K562 (cell line): ENCODE data around the gene PPIC. TPM values are rescaled to one million over a fixed set of nuclear protein-coding genes. Genes with fewer than 3 reads are reported as not detected.

Source experiments
- ATAC-seq: fragments of 200-7000 bp; cut with Tn5 transposase; 3 replicates; pipeline ENCODE4 v1.9.1; 2020; ENCODE audit warnings: moderate library complexity
- BruUV-seq: library from RNA; stranded (reverse); fragments of 400-500 nt; replicated peaks from 2 replicates; lab custom pipeline; 2021; lab: Mats Ljungman, UMichigan
- CTCF ChIA-PET: fragments of 300-600 bp; formaldehyde crosslinking; extraction: SDS; loops from one replicate; lab custom pipeline; 2021; ENCODE audit warnings: low intra/inter-chr PET ratio; lab: Yijun Ruan, JAX
- POLR2A ChIA-PET: fragments of 300-600, 350-650 bp; sonication (Branson Sonifier 250); formaldehyde crosslinking; extraction: SDS; loops from one replicate; lab custom pipeline; 2021; ENCODE audit warnings: antibody characterized with exemption, inconsistent platforms; lab: Yijun Ruan, JAX
- DNase-seq, 4 experiments: peaks; one replicate each; pipeline versions ENCODE4 v3.0.0 to v3.0.0-alpha.2; 2011 to 2018; ENCODE audit warnings: low spot score in 3 of 4, mixed read lengths in 3 of 4; ENCODE audit errors: extremely low read depth in 1 of 4
- FAIRE-seq: peaks from 2 replicates; lab custom pipeline; 2011; peaks lifted over from hg19 to GRCh38; lab: Jason Lieb, UNC
- H2AFZ ChIP-seq: 2 replicates; pipeline ENCODE4 v1.6.0; 2011; ENCODE audit warnings: low read depth, low read length, control low read depth, inconsistent platforms
- H3K27ac ChIP-seq: fragments of 200-600 bp; 3 replicates; pipeline ENCODE4 v1.8.0; 2011; ENCODE audit warnings: low read depth, mild to moderate bottlenecking, control low read depth, inconsistent platforms, low read length, moderate library complexity, mixed read lengths; ENCODE audit errors: extremely low read depth
- H3K27me3 ChIP-seq, 2 experiments: fragments of 300-600 bp in 1 of 2; 2 replicates in 1 of 2; 3 replicates in 1 of 2; pipeline versions ENCODE4 v1.6.0 to v1.8.0; 2011; ENCODE audit warnings: inconsistent platforms in 2 of 2, low read length in 2 of 2, mild to moderate bottlenecking in 1 of 2, mixed read lengths in 1 of 2, moderate library complexity in 1 of 2; ENCODE audit not compliant: control insufficient read depth in 2 of 2, insufficient read depth in 2 of 2
- H3K36me3 ChIP-seq: fragments of 300-600 bp; 3 replicates; pipeline ENCODE4 v1.8.0; 2011; ENCODE audit warnings: mild to moderate bottlenecking, low read length, inconsistent platforms; ENCODE audit not compliant: control insufficient read depth, insufficient read depth
- H3K4me1 ChIP-seq, 2 experiments: fragments of 200-600 bp in 1 of 2; replicated peaks in 1 of 2; 2 replicates in 1 of 2; 3 replicates in 1 of 2; pipeline versions ENCODE4 v1.5.1 to v1.8.0; 2011; ENCODE audit warnings: inconsistent platforms in 2 of 2, low read length in 2 of 2, mild to moderate bottlenecking in 1 of 2, mixed read lengths in 1 of 2, moderate library complexity in 1 of 2; ENCODE audit not compliant: control insufficient read depth in 2 of 2, insufficient read depth in 2 of 2
- H3K4me2 ChIP-seq: 2 replicates; pipeline ENCODE4 v1.6.1; 2011; ENCODE audit warnings: low read length, control low read depth, inconsistent platforms, mixed read lengths; ENCODE audit not compliant: insufficient read depth
- H3K4me3 ChIP-seq: fragments of 200-600 bp; sonication (generic), shearing (Covaris generic); 2 replicates; pipeline ENCODE4 v1.5.1; 2016; ENCODE audit warnings: control low read depth, inconsistent platforms
- H3K79me2 ChIP-seq: fragments of 200-600 bp; 3 replicates; pipeline ENCODE4 v1.8.0; 2011; ENCODE audit warnings: low read length, inconsistent platforms; ENCODE audit not compliant: control insufficient read depth, insufficient read depth
- H3K9ac ChIP-seq, 2 experiments: 2 replicates each; pipeline versions ENCODE4 v1.6.0 to v1.6.1; 2011; ENCODE audit warnings: low read depth in 2 of 2, low read length in 2 of 2, control low read depth in 1 of 2, inconsistent platforms in 1 of 2, mild to moderate bottlenecking in 1 of 2, mixed read lengths in 1 of 2; ENCODE audit not compliant: insufficient read depth in 1 of 2
- H3K9me1 ChIP-seq: one replicate; pipeline ENCODE4 v1.6.0; 2011; ENCODE audit warnings: inconsistent platforms, mild to moderate bottlenecking, low read length, moderate library complexity; ENCODE audit not compliant: control insufficient read depth, insufficient read depth
- H3K9me3 ChIP-seq: replicated peaks from 2 replicates; pipeline ENCODE4 v1.5.1; 2011; ENCODE audit warnings: low read depth, low read length, inconsistent platforms; ENCODE audit not compliant: control insufficient read depth, insufficient read depth
- H4K20me1 ChIP-seq: replicated peaks from 2 replicates; pipeline ENCODE4 v1.6.1; 2011; ENCODE audit warnings: low read length, inconsistent platforms, mixed read lengths; ENCODE audit not compliant: control insufficient read depth, insufficient read depth
- BCOR ChIP-seq: fragments of 450-650 bp; IDR thresholded peaks from 2 replicates; pipeline ENCODE4 v1.6.1; 2016
- CUX1 ChIP-seq: fragments of 200-800 bp; sonication (Bioruptor generic); IDR thresholded peaks from 2 replicates; pipeline ENCODE4 v1.6.1; 2016; ENCODE audit warnings: missing genetic modification characterization, missing compliant biosample characterization
- MTA1 ChIP-seq: fragments of 450-650 bp; IDR thresholded peaks from 2 replicates; pipeline ENCODE4 v1.6.1; 2017; ENCODE audit warnings: borderline replicate concordance
- RBM34 ChIP-seq: fragments of 200-400 bp; formaldehyde crosslinking; IDR thresholded peaks from 2 replicates; pipeline ENCODE4 v1.6.1; 2018; ENCODE audit warnings: low read length, borderline replicate concordance; ENCODE audit not compliant: insufficient read depth
- ZKSCAN8 ChIP-seq: fragments of 200-800 bp; sonication (Bioruptor generic); IDR thresholded peaks from 2 replicates; pipeline ENCODE4 v1.6.1; 2016; ENCODE audit warnings: missing genetic modification characterization, missing compliant biosample characterization
- WGBS: fragments of 100-300 bp; shearing (Covaris generic); methylation state at CpG from one replicate; pipeline ENCODE4 v1.1.6; 2016; ENCODE audit warnings: low coverage, mixed read lengths; ENCODE audit not compliant: insufficient coverage; ENCODE audit errors: missing lambda C conversion rate; 5-methylcytosine and 5-hydroxymethylcytosine counted together
- in situ Hi-C: fragments of 300-500 bp; cut with MboI; formaldehyde crosslinking; loops from 4 replicates; pipeline ENCODE4 v1.15.0; 2018; ENCODE audit warnings: inconsistent platforms, mixed read lengths
- intact Hi-C: fragments of 100-400 bp; cut with micrococcal nuclease; formaldehyde crosslinking; loops from 2 replicates; pipeline ENCODE4 v1.14.2; 2022
- polyA plus RNA-seq, 8 experiments: library from polyadenylated mRNA; depleted of rRNA in 4 of 8; stranded (reverse) in 5 of 8; unstranded in 3 of 8; fragments of >200 nt; fragmentation: Nextera tagmentation in 2 of 8; fragmentation: Illumina TruSeq in 1 of 8; extraction: Ambion mirVana in 2 of 8; extraction: Trizol in 1 of 8; gene quantifications; 2 replicates each; pipeline versions ENCODE4 v1.2.1 to v1.2.3, GENCODE V29; 2011 to 2014; ENCODE audit warnings: inconsistent platforms in 1 of 8, missing spikeins in 1 of 8
- total RNA-seq, 7 experiments: library from RNA; depleted of rRNA in 6 of 7; stranded (reverse); fragments of >200 nt in 6 of 7; fragmentation: Illumina TruSeq in 2 of 7; extraction: Trizol in 2 of 7; gene quantifications; 2 replicates each; pipeline versions ENCODE4 v1.2.1 to v1.2.3, GENCODE V29; 2011 to 2021; ENCODE audit warnings: low replicate concordance in 1 of 7

The PPIC gene
- total and polyA plus RNA-seq, 9 of the 15 experiments (the other 6 are each of a cell fraction or from before 2014, with no cell fraction given), result 1.3 to 4.5 (median 2.8) TPM

- TF ChIP-seq CUX1 (CRISPR knock-in tag) (no peak), BCOR (no peak)
- TF ChIP-seq, all 486 proteins: peak for 0
These were observed 39.1 kb upstream of the PPIC start (continued) for GRCh38 chr5:123075521-123076163.

DNA sequence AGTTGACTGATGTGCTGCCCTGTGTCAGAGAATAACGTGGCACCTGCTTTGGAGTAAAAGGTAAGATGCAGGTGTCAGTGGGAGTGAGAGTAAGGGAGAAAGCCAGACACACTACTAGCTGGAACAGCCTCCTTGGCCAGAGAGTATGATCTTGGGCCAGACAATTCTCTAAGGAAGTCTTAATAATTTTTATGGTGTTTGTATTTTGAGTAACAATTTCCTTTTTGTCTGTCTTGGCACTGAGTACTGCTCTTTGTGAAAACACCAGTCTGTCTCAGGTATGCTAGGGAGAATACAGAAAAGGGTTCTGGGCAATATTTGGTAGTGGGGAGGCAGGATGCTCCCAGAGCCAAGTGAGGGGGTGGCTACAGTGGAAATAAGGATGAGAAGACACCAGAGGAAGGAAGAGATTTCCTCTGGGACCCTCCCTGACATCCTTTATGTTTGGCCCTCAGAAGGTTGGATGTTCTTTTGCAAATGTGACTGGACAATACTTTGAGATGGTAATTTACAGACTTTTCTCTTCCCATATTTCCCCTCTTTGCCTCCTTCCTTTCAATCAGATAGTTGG is 31.9 kb upstream of the PPIC start:
- FAIRE-seq, result no peak
- no peak overlapping the region for H3K4me2 ChIP-seq
- H3K9ac ChIP-seq, result no peak overlapping the region

More for the DNA sequence above, 31.9 kb upstream of the PPIC start:
- no peaks in the 10 kb centered on the region for H3K79me2 ChIP-seq
- no peak overlapping the region for H3K27ac ChIP-seq
- no peak overlapping the region for H3K4me3 ChIP-seq
- POLR2A ChIA-PET, result no interaction called here
- TF ChIP-seq RBM34, result no peak
- TF ChIP-seq MTA1, result no peak
- no peak for TF ChIP-seq ZKSCAN8
- H4K20me1 ChIP-seq, result no peaks in the 10 kb centered on the region
- no peaks in the 10 kb centered on the region for H3K9me3 ChIP-seq
- DNase-seq (no peak), ATAC-seq (no peak)
- CTCF ChIA-PET, result no interaction called here
- 0% methylated on average over 1 of the region's 1 CpG for WGBS
- intact Hi-C loops (no loop called here), in situ Hi-C loops (no loop called here)
- H2AFZ ChIP-seq, result no peak overlapping the region
- H3K36me3 ChIP-seq, result no peaks in the 10 kb centered on the region
- no TSS peak for BruUV-seq
- H3K4me1 ChIP-seq, result no peaks in the 10 kb centered on the region
- H3K27me3 ChIP-seq, result no peaks in the 10 kb centered on the region
- no peaks in the 10 kb centered on the region for H3K9me1 ChIP-seq
